SH-SY5Y (cell line): ENCODE data around the gene SKAP2.

Experiments
- GATA2 ChIP-seq: IDR thresholded peaks from 2 replicates; pipeline ENCODE4 v1.6.1; 2011; ENCODE audit warnings: mild to moderate bottlenecking, low read depth, low read length
- GATA3 ChIP-seq: IDR thresholded peaks from 2 replicates; pipeline ENCODE4 v1.6.1; 2011; ENCODE audit warnings: low read depth, mild to moderate bottlenecking, low read length, moderate library complexity

DNA sequence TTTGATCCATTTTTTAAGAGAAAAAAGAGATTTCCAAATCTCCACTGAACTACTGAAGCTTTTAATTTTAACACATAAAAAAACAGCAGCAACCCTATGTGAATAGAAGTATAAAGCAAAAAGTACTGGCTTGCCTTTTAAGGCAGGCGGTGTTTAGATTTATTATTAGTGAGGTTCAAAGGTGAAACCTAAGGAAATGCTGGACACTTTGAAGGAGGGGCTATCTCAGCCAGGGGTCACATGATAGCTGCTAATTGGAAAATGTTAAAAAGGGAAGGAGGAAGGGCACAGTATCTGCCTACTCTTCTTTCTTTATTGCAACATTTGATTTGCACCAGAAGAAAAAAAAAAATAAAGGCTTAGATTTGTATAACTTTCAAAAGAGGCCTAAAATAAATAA lies 183.8 kb downstream of the SKAP2 start:
- no peak for TF ChIP-seq GATA2
- TF ChIP-seq GATA3, result no peak
